Activated CD4-positive, alpha-beta T cell treated with anti-CD3 and anti-CD28 coated beads, Interleukin-10, Interleukin-2, amounts not matched to agents 100 ng/mL and 50 ng/mL, durations not matched to agents 16 hours and 8 hours (primary cell): Measurements from ENCODE around the gene PYCR2.
"Not testable (repeated sequence)": the region's sequence is repeated elsewhere in the genome, so short reads cannot be mapped to it uniquely, and the experiment has no call there.

ENCODE experiments used
- DNase-seq: peaks from one replicate; pipeline ENCODE4 v3.0.0-alpha.2; 2020

PYCR2 gene

GRCh38 chr1:225923692-225924555 lies at the start of gene PYCR2:
TSS of gene PYCR2 (minus strand) at chr1:225924250. CDS start at chr1:225924110, 140 bp downstream.
- DNase-seq: peak; percentile 98

- DNase-seq: no peak
Measured at GRCh38 chr1:225973158-225973557, 49.1 kb upstream of the PYCR2 start.

DNA sequence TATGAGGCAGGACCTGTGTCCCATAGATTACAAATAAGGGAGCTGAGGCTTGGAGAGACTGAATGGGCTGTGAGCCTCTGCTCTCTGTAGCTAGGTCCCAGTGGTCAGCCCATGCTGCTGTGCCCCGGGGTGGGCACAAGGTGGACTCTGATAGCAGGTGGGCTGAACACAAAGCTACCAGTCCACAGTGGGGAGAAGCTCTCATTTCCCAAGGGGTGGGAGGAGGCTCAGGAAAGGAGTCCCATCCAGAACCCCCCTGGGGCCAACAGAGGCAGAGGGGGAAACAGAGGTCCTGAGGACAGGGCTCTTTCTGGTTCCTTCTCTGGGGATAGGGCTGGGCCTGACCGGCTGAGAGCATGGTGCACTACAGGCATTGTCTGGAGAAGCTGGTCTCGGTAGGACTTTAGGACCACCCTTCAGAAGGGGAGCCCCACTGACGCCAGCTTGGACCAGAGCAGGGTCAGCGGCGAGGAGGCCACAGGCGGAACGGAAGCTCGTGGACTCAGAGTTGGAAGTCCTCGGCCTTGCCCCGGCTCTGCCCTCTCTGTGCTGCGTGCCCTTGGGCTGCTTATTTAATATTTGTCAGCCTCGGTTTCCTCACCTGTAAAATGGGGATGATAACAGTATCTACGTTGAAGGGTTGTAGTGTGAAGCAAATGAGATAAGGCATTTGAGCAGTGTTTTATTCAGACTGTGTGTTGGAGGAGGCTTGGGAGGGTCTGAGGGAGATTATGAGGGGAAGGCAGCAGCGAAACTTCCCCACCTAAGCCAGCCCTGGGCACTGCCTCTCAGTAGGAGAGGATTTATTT lies 48.5 kb upstream of the PYCR2 start:
- no peak for DNase-seq

DNA sequence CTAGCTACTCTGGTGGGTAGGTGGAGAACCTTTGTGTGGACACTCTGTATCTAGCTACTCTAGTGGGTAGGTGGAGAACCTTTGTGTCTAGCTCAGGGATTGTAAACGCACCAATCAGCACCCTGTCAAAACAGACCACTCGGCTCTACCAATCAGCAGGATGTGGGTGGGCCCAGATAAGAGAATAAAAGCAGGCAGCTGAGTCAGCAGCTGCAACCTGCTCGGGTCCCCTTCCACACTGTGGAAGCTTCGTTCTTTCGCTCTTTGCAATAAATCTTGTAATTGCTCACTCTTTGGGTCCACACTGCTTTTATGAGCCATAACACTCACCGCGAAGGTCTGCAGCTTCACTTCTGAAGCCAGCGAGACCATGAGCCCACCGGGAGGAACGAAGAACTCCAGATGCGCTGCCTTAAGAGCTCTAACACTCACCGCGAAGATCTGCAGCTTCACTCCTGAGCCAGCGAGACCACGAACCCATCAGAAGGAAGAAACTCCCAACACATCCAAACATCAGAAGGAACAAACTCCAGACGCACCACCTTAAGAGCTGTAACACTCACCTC lies 46.6 kb upstream of the PYCR2 start:
- DNase-seq: not testable (repeated sequence)

- not testable (repeated sequence) for DNase-seq
Measured at GRCh38 chr1:225969751-225970150, 45.7 kb upstream of the PYCR2 start.

DNA sequence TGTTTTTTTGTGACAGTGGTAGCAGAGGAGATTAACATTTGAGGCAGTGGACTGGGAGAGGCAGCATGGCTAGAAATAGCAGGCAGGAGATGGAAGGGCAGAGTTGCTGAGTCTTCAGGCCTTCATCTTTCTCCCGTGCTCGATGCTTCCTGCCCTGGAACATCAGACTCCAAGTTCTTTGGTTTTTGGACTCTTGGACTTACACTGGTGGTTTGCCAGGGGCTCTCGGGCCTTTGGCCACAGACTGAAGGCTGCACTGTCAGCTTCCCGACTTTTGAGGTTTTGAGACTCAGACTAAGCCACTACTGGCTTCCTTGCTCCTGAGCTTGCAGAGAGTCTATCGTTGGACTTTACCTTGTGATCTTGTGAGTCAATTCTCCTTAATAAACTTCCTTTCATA lies 41.2 kb upstream of the PYCR2 start:
- no peak for DNase-seq

DNA sequence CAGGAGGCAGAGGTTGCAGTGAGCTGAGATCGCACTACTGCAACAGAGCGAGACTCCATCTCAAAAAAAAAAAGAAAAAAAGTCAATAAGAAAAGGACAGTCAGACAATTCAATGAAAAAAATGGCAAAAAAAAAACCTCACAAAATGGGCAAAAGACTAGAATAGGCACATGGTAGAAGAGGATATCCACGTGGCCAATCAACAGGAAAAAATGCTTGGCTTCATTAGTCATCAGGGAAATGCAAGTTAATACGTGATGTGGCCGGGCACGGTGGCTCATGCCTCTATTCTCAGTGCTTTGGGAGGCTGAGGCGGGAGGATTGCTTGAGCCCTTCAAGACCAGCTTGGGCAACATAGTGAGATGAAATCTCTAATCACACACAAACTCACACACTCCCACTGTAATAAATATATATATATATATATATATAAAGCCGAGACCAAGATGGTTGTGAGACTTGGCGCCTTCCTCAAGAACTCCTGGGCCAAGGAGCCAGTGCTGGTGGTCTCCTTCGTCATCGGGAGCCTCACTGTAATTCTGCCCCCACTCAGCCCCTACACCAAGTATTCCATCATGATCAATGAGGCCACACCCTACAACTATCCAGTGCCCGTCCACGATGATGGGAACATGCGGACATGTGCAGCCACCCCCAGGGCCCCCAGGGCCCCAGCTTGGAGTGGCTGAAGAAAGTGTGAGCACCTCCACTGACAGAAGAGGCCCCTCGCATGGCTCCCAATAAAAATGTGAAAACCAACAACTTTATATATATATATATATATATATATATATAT lies 39.9 kb upstream of the PYCR2 start:
- DNase-seq: no peak

GRCh38 chr1:225962440-225962975 lies 38.5 kb upstream of the PYCR2 start:
- peak; percentile 64 for DNase-seq

DNA sequence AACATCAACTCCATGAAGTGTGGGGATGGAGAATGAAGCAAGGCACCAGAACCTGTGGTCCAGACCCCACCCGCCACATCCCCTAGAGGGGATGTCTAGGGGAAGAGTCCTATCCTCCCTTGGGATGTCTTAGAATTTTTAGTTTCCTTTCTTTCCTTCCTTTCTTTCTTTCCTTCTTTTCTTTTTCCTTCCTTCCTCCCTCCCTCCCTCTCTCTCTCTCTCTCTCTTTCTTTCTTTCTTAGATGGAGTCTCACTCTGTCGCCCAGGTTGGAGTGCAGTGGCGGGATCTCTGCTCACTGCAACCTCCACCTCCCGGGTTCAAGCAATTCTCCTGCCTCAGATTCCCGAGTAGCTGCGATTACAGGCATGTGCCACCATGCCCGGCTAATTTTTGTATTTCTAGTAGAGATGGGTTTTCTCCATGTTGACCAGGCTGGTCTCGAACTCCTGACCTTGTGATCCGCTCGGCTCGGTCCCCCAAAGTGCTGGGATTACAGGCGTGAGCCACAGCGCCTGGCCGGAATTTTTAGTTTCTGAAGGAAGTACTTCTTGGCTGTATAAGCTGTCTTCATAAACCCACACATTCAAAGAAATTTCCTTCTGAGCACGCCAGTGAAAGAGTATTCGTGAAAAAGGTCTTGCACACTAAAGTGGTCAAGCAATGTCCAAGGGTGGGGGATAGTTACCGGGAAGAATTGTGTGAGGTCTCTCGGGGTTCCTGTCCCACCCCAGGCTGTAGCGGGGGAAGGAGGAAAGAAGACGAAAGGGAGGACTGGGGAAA lies 37.8 kb upstream of the PYCR2 start:
- no peak for DNase-seq

DNA sequence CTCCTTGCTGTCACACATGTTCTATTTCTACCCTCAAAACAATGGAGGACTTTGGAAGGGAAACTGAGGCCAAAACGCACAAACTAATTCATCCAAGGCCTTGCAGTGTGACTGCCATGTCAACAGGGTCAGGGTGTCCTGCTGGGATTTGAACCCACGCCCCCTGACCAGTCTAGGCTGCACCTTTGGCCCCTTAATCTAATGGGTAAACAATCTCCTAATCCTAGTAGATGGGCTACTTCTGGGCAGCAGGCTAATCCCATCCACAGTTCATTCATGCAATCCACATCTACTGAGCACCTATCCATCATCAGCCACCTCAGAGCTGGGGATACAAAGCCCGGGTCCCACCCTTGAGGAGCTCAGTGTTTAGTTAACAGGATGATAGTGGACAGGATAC lies 34.0 kb upstream of the PYCR2 start:
- no peak for DNase-seq

- no peak for DNase-seq
Measured at GRCh38 chr1:225954753-225955152, 30.7 kb upstream of the PYCR2 start.

GRCh38 chr1:225953315-225953714 lies 29.3 kb upstream of the PYCR2 start:
- no peak for DNase-seq

- DNase-seq: no peak
Measured at GRCh38 chr1:225950905-225951497, 27.0 kb upstream of the PYCR2 start.

DNA sequence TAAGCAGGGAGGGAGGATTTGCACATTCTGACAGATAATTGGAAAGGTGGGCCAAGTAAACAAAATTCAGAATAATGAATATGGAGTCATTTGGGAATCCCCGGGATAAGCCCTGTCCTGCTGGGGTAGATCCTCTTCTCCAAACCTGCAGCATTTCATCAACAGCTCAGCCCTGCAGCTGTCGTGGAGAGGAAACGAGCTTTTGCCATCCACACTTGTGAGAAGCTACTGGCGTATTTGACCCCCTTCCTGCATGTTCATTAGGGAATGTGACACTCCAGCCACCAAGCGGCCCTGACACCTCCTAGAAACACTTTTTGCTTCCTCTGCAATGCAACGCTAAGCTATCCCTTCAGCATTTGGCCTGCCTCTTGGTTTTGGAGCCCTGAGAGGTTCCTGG lies 25.0 kb upstream of the PYCR2 start:
- DNase-seq: no peak

DNA sequence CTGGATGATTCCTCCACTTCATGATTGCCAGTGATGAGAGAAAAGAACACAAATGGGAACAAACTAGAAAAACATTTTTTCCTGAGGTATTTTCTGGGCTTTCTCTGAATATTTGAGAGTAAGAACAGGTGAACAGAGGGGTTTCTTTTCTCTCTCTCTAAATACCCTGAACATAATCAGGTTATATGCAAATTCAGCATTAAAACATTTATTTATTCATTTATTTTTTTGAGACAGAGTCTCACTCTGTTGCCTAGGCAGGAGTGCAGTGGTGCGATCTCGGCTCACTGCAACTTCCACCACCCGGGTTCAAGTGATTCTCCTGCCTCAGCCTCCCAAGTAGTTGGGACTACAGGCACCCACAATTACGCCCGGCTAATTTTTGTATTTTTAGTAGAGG lies 22.8 kb upstream of the PYCR2 start:
- no peak for DNase-seq

DNA sequence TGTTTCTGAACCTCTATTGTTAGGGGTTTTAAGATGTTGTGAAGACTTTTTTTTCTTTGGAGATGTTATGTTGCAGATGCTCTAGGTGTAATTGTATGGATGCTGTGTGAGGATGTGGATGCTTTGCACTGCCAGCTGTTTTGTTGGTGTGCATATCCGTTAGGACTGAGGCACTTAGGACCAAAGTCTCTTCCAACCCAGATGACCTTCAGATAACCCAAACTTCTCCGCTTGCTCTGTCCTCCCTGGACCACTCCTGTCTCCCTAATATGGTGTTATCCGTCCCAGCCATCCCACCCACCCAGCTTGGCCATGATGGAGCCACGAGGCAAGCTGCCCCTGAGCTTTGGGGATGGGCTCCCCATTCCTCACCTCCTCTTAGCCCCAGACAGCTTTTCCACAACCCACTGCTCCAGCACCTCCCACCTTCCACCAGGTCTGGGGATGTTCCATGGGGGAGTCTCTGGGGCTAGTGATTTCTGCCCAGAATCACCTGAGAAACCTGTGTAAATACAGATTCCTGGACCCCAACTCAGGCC lies 22.1 kb upstream of the PYCR2 start:
- DNase-seq: no peak

GRCh38 chr1:225945564-225945963 lies 21.5 kb upstream of the PYCR2 start:
- no peak for DNase-seq

GRCh38 chr1:225944951-225945350 lies 20.9 kb upstream of the PYCR2 start:
- DNase-seq: no peak

DNA sequence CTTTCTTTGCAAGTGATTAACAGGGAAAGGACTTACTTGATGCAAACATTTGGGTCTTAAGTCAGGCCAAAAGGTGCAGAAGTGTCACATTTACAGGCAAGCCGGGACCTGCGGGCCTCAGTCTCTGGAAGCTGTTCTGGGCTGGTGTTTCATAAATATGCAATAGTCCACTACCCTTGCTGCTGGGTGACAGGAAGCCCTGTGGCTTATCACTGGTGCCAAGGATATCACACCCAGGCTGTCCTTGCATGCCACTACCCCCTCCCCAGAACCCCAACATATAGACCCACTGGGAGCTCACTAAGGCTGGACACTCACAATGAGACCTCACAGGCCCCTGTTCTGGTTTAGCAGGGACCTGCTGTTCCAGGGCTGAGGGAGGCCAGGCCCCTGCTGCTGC lies 20.3 kb upstream of the PYCR2 start:
- DNase-seq: no peak

GRCh38 chr1:225943582-225943981 lies 19.5 kb upstream of the PYCR2 start:
- no peak for DNase-seq

- DNase-seq: no peak
Measured at GRCh38 chr1:225942574-225942973, 18.5 kb upstream of the PYCR2 start.
